ENCODE data around the gene CLCNKB. TPM values are rescaled to one million over a fixed set of nuclear protein-coding genes. Genes with fewer than 3 reads are reported as not detected.
A peak's percentile ranks its signal among the peaks of the same experiment; 100 is the strongest.
"Not testable (repeated sequence)": the region's sequence is repeated elsewhere in the genome, so short reads cannot be mapped to it uniquely, and the experiment has no call there.

The CLCNKB gene
- total RNA-seq, 2 donors from 2014 or later, result 3.9 to 4.6 TPM

DNA sequence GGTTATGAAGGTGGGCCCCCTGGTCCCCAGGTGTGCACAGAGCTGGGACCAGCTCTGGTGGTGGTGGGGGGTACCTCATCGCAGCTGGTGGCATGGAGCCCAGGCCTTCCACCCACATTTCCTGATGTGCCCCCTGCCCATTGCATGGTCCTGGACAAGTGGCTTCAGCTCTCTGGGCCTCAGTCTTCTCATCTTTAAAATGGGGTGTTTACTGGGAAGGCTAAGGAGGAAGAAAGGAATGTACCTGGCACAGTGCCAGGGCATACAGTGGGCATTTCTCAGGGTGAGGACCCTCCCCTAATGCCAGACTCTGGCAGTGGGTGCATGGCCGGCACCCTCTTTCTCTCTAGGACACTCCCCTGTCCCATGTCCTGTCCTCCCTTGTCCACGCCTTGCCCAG, 7.5 kb downstream of the CLCNKB start:
- TF ChIP-seq, protein P1, sequence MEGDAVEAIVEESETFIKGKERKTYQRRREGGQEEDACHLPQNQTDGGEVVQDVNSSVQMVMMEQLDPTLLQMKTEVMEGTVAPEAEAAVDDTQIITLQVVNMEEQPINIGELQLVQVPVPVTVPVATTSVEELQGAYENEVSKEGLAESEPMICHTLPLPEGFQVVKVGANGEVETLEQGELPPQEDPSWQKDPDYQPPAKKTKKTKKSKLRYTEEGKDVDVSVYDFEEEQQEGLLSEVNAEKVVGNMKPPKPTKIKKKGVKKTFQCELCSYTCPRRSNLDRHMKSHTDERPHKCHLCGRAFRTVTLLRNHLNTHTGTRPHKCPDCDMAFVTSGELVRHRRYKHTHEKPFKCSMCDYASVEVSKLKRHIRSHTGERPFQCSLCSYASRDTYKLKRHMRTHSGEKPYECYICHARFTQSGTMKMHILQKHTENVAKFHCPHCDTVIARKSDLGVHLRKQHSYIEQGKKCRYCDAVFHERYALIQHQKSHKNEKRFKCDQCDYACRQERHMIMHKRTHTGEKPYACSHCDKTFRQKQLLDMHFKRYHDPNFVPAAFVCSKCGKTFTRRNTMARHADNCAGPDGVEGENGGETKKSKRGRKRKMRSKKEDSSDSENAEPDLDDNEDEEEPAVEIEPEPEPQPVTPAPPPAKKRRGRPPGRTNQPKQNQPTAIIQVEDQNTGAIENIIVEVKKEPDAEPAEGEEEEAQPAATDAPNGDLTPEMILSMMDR (IDR thresholded peaks at IDR 0.05), result no peak
- no peak overlapping the region for H3K4me3 ChIP-seq
- H3K36me3 ChIP-seq, result no peaks in the 10 kb centered on the region
- DNase-seq (ENCODE audit: low spot score), result no peak
- H3K9me3 ChIP-seq, result no peaks in the 10 kb centered on the region
- no peak overlapping the region for H3K27ac ChIP-seq
- peaks cover 0 to 8% of the 10 kb centered on the region in 2 donors for H3K4me1 ChIP-seq
- H3K27me3 ChIP-seq, result no peaks in the 10 kb centered on the region

DNA sequence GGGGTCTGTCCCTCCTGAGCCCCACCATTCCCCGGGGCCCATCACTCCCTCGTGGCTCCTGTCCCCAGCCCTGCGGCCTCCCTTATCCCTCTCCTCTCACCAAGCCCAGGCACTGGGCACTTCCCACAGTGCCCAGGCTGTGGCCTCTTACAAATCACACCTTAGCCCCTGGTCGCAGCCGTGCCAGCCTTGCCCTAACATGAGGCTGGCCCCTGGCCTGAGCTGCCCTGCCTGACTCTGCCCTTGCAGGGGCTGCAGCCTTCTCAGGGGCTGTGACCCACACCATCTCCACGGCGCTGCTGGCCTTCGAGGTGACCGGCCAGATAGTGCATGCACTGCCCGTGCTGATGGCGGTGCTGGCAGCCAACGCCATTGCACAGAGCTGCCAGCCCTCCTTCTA, 8.4 kb downstream of the CLCNKB start:
- not testable (repeated sequence) for H3K9me3 ChIP-seq; H3K27ac ChIP-seq; H3K27me3 ChIP-seq; H3K36me3 ChIP-seq; DNase-seq (ENCODE audit: low spot score); H3K4me1 ChIP-seq; H3K4me3 ChIP-seq

DNA sequence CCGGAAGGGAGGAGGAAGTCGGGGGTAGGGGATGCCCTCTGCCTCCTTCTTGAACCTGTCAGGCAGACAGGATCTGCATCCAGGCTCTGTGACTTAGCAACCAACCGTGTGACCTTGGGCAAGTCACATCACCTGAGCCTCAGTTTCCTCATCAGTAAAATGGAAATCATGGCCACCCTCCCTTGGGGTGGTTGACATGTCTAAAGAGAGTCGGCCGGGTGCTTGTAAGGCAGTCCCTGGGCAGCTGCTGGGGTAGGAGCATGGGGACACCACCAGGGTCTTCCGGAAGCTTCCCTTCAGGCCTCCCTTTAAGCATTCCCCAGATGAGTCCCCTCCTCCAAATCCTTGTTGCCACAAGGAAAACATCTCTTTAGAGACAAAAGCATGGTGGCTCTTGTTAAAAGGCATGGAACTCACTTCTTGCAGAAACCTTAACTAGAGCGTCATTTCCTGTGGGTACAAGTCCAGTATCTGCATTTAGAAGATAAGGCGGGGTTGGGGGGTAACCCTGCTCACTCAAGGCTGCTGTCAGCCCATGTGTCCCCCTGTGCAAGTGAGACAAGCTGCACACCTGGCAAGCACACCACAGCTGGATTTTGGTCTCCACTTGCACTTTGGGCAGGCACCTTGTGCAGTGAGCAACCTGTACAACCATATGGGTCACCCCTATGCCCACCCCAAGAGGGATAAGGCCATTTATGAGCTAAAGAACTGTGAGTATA, 10.4 kb downstream of the CLCNKB start:
- Histone ChIP-seq H3K27ac (no peak overlapping the region), H3K9me3 (no peaks in the 10 kb centered on the region), H3K27me3 (no peaks in the 10 kb centered on the region), H3K36me3 (no peaks in the 10 kb centered on the region), H3K4me3 (no peak overlapping the region), H3K4me1 (peaks cover 0 to 3% of the 10 kb centered on the region in 2 donors)
- TF ChIP-seq, protein P1 (IDR thresholded peaks at IDR 0.05), result no peak
- DNase-seq (ENCODE audit: low spot score), result no peak

DNA sequence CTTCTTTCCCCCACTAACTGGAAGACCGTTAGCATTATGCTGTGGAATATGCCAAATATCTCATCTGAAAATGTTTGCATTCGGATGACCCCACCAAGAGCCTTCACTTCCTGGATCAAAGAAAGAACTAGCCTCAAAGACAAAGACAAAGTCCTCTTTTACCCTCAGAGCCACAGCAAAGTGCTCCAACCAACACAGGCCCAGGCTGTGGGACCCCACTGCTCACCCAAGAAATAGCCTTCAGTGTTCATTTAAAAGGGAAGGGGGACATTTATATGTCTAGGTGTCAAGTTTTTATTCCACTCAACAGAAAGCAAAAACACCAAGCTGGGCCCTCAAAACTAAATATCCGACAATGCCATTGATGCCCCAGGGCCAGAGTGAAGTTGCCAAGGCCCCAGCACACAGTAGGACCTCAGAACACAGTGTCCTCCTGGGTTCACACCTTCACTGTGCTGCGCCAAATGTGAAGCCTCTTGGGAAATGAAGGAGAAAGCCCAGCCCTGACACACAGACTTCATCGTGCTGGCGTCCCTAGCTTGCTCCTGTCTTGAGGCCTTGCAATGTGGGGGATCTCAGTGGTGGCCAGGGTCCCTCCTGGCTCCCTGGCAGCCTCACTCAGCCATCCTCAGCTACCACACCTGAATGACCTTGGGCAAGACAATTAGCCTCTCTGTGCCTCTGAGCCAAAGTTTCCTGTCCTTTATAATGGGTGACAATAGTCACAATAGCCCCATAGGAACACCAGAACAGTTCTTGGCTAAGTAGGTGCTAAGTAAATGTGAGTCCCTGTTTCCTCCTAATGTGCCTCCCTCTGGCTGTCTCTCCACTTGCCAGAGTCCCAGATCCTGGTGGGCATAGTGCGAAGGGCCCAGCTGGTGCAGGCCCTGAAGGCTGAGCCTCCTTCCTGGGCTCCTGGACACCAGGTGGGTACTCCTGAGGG, 11.3 kb downstream of the CLCNKB start:
- no peak overlapping the region for H3K4me3 ChIP-seq
- H3K4me1 ChIP-seq, result no peaks in the 10 kb centered on the region
- no peak for DNase-seq (ENCODE audit: low spot score)
- no peaks in the 10 kb centered on the region for H3K27me3 ChIP-seq
- no peaks in the 10 kb centered on the region for H3K9me3 ChIP-seq
- H3K36me3 ChIP-seq, result no peaks in the 10 kb centered on the region
- no peak overlapping the region for H3K27ac ChIP-seq
- TF ChIP-seq, protein P1 (IDR thresholded peaks at IDR 0.05), result no peak

DNA sequence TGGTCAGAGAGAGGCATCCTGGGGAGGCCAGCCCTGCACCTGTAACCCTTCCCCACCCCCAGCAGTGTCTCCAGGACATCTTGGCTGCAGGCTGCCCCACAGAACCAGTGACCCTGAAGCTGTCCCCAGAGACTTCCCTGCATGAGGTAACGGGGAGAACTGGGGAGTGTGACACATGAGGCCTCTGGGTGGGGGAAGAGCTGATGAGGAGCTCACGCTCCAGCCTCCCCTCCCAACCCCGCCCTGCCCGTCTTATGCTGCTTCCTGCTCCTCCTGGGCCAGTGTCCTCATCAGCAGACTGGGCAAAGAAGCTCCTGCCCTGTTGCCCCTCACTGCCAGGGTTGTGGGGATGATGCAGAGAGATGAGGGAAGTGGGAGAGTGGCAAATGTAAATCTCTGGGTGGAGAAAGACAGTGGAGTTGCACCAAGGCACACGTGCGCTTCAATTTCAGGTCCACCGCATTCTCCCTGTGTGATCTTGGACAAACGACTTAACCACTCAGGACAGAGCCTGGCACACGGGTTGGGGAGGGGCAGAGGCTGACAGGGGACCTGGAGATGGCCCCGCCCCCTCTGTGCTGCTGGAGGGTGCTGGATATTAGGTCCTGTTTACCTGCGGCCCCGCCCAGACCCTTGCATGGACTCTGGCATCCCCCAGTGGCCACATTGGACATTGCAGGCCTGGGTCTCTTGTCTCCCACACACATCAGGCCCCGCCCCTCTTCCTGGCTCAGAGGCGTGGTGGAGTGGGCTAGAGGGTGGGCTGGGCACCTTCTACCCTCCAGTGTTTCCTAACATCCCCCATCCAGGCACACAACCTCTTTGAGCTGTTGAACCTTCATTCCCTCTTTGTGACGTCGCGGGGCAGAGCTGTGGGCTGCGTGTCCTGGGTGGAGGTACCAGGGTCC, 12.3 kb downstream of the CLCNKB start:
- DNase-seq (ENCODE audit: low spot score), result peak; percentile 85
- TF ChIP-seq, protein P1 (IDR thresholded peaks at IDR 0.05), result peak; percentile 92 to 94

DNA sequence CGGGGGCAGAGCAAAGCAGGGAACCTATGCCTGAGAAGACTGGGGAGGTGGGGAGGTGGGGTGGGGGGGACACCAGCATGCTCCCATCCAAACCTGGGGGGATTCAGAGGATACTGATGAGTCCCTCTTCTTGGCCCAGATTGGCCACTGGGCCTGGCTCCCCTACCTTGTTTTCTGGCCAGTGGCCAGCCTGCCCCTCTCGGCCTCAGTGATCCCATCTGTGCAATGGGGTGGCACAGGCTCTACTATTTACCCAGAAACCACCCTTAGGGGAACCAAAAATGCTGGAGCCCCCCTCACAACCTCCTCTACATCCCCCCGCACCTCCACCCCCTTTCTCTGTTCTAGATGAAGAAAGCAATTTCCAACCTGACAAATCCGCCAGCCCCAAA, 12.9 kb downstream of the CLCNKB start:
- not testable (repeated sequence) for H3K36me3 ChIP-seq; H3K9me3 ChIP-seq; H3K4me1 ChIP-seq; DNase-seq (ENCODE audit: low spot score); H3K27me3 ChIP-seq; H3K4me3 ChIP-seq; H3K27ac ChIP-seq

More for the DNA sequence above, 12.3 kb downstream of the CLCNKB start:
- Histone ChIP-seq H3K4me1 (no peaks in the 10 kb centered on the region), H3K9me3 (no peaks in the 10 kb centered on the region), H3K4me3 (no peak overlapping the region), H3K36me3 (no peaks in the 10 kb centered on the region), H3K27me3 (no peaks in the 10 kb centered on the region), H3K27ac (no peak overlapping the region)

DNA sequence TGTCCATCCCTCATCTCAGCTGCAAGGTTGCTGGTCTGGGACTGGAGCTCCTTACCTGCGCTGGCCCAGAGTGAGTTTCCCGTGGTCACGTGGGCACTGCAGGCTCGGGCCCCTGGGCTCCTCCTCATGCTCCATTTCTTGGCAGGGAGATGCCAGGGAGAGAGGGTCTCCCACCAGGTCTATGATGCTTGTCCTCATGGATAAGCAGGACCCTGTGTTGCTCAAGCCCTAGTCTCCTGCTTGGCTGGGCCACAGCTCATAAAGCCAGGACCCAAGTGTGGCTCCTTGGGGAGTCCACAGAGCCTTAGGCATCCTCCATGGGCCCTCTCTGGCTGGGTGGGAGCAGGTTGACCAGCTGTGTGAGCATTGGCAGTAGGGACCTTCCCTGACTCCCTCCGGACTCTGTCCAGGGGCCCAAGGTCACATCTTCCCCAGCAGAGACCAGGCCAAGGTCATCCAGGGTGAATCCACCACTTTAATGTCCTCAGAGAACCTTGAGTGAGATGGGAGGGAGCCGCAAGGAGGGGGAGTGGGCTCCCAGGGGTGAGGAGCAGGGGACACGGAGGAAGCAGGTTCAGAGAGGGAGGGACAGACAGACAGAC, 13.8 kb downstream of the CLCNKB start:
- DNase-seq (ENCODE audit: low spot score); H3K36me3 ChIP-seq; H3K4me3 ChIP-seq; H3K27ac ChIP-seq; H3K9me3 ChIP-seq; H3K4me1 ChIP-seq; H3K27me3 ChIP-seq: not testable (repeated sequence)

DNA sequence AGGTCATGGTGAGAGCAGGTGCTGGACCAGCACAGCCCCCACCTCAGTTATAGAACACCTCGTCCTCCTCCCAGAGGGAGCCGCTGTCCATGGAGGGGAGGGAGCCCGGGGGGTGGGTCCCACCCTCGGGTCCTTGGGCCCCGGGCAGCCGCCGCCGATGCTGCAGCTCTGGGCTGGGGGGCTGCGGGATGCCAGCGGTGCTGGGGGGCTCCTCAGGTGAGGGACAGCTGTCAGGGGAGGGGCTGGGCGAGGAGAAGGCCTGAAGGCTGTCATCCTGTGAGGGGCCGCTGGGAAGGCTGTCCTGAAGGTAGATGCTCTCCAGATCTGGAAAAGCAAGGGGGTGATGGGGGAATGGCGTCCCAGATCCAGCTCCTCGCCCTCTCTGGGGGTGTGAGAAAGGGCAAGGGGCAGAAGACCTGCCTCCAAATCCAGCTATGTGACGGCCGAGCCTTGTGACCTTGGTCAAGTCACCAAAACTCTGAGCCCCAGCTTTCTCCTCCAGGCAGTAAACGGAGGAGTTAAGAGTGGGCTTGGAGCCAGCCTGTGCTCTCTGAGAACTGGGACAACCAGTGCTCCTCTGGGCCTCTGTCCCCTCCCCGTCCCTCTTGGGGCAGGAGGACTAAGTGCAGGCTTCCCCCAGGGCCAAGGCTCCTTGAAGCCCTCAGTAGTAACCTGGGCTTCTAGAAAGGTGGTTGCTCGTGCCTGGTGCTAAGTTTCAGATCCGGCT, 15.0 kb downstream of the CLCNKB start:
- H3K36me3 ChIP-seq; H3K27me3 ChIP-seq; H3K27ac ChIP-seq; H3K9me3 ChIP-seq; DNase-seq (ENCODE audit: low spot score); H3K4me3 ChIP-seq; H3K4me1 ChIP-seq: not testable (repeated sequence)
